Measurements from ENCODE around the gene KANK4. TPM values are rescaled to one million over a fixed set of nuclear protein-coding genes. Genes with fewer than 3 reads are reported as not detected.

The KANK4 gene
- total RNA-seq, 2 experiments from 2014 or later = not detected

DNA sequence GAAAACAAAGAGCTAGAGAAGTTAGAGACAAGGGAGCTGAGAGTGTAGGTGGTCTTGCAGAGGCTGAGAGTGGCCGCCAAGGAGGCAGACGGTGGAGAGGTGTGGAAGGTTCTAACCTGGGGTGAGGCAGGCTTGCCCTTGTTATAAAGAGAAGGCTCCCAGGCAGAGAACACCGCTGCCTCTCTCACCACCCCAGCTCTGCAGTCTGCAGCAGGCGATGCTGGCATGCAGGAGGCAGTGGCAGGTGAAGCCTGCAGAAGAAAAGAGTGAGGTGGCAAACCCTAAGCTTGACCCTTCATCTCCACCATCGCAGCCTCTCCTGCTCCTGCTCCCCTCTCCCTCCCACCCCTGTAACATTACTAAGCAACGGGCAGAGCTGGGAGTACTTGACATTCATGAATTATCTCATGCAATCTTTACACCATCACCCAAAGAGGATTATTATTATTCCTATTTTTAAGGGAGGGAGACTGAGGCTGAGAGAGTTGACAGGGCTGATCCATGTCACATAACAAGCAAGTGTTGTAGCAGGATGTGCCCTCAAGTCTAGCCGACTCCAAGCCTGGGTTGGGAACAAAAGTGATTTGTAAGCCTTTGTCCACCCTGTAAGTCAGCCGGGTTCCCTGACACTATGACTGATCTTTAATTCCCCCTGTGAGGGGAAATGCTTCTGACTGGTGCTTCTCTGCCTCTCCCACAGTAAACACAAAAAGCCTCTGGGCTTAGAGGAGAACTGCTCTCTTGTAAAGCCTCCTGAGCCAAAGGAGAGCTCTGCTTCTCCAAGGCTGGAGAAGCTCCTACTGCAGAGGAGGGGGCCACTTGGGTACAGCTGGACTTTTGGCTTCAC, 36.1 kb downstream of the KANK4 start:
- TF ChIP-seq, protein P1, sequence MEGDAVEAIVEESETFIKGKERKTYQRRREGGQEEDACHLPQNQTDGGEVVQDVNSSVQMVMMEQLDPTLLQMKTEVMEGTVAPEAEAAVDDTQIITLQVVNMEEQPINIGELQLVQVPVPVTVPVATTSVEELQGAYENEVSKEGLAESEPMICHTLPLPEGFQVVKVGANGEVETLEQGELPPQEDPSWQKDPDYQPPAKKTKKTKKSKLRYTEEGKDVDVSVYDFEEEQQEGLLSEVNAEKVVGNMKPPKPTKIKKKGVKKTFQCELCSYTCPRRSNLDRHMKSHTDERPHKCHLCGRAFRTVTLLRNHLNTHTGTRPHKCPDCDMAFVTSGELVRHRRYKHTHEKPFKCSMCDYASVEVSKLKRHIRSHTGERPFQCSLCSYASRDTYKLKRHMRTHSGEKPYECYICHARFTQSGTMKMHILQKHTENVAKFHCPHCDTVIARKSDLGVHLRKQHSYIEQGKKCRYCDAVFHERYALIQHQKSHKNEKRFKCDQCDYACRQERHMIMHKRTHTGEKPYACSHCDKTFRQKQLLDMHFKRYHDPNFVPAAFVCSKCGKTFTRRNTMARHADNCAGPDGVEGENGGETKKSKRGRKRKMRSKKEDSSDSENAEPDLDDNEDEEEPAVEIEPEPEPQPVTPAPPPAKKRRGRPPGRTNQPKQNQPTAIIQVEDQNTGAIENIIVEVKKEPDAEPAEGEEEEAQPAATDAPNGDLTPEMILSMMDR (IDR thresholded peaks at IDR 0.05) = no peak
- intact Hi-C loops (cut with micrococcal nuclease) = no loop called here
- Mint-ChIP-seq H3K9me3 (peaks cover 5% of the 10 kb centered on the region), H3K27ac (no peak overlapping the region), H3K27me3 (peaks cover 7% of the 10 kb centered on the region), H3K36me3 (ENCODE audit: low read depth) (no peaks in the 10 kb centered on the region), H3K4me1 (ENCODE audit: low read depth) (no peaks in the 10 kb centered on the region), H3K4me3 (no peak overlapping the region)
- no peak for ATAC-seq
- ChIA-PET POLR2A (interaction anchor here (0.6 kb wide), 1 partner anchor 49 kb away, joined by 3 read pairs; no protein-coding TSS in a partner anchor), CTCF (interaction anchor here (1.6 to 1.9 kb wide), 2 partner anchors 9 to 108 kb away, joined by 4 to 8 read pairs; no protein-coding TSS in a partner anchor)
- no peak for DNase-seq

- intact Hi-C loops (cut with micrococcal nuclease) = no loop called here
- DNase-seq (no peak), ATAC-seq (no peak)
- Mint-ChIP-seq H3K4me3 (no peak overlapping the region), H3K27me3 (peaks cover 7% of the 10 kb centered on the region), H3K27ac (no peak overlapping the region), H3K4me1 (ENCODE audit: low read depth) (no peaks in the 10 kb centered on the region), H3K9me3 (peaks cover 6% of the 10 kb centered on the region), H3K36me3 (ENCODE audit: low read depth) (peaks cover 2% of the 10 kb centered on the region)
- POLR2A ChIA-PET = no interaction called here
- CTCF ChIA-PET = no interaction called here
- TF ChIP-seq, protein P1 (IDR thresholded peaks at IDR 0.05) = no peak
These were observed 37.2 kb downstream of the KANK4 start for GRCh38 chr1:62281922-62282555.

- Mint-ChIP-seq H3K36me3 (ENCODE audit: low read depth) (peaks cover 4% of the 10 kb centered on the region), H3K4me3 (no peak overlapping the region), H3K9me3 (peaks cover 9% of the 10 kb centered on the region), H3K27me3 (peaks cover 3% of the 10 kb centered on the region), H3K4me1 (ENCODE audit: low read depth) (no peaks in the 10 kb centered on the region), H3K27ac (no peak overlapping the region)
- TF ChIP-seq, protein P1 (IDR thresholded peaks at IDR 0.05) = no peak
- CTCF ChIA-PET = no interaction called here
- intact Hi-C loops (cut with micrococcal nuclease) = no loop called here
- POLR2A ChIA-PET = no interaction called here
- DNase-seq (no peak), ATAC-seq (no peak)
These were observed 38.2 kb downstream of the KANK4 start for GRCh38 chr1:62280960-62281465.

GRCh38 chr1:62280150-62280549, 39.1 kb downstream of the KANK4 start:
- ChIA-PET POLR2A (no interaction called here), CTCF (no interaction called here)
- Mint-ChIP-seq H3K4me1 (ENCODE audit: low read depth) (no peaks in the 10 kb centered on the region), H3K36me3 (ENCODE audit: low read depth) (peaks cover 4% of the 10 kb centered on the region), H3K27ac (no peak overlapping the region), H3K9me3 (peaks cover 9% of the 10 kb centered on the region), H3K27me3 (no peaks in the 10 kb centered on the region), H3K4me3 (no peak overlapping the region)
- ATAC-seq (no peak), DNase-seq (no peak)
- TF ChIP-seq, protein P1 (IDR thresholded peaks at IDR 0.05) = no peak
- intact Hi-C loops (cut with micrococcal nuclease) = no loop called here

GRCh38 chr1:62276791-62277190, 42.4 kb downstream of the KANK4 start:
- no peak for ATAC-seq
- intact Hi-C loops (cut with micrococcal nuclease) = no loop called here
- peaks cover 5% of the 10 kb centered on the region for H3K36me3 Mint-ChIP-seq (ENCODE audit: low read depth)
- H3K4me3 Mint-ChIP-seq = no peak overlapping the region
- no peak for DNase-seq
- ChIA-PET POLR2A (no interaction called here), CTCF (no interaction called here)
- no peaks in the 10 kb centered on the region for H3K27me3 Mint-ChIP-seq
- no peak overlapping the region for H3K27ac Mint-ChIP-seq
- H3K4me1 Mint-ChIP-seq (ENCODE audit: low read depth) = peaks cover 13% of the 10 kb centered on the region
- TF ChIP-seq, protein P1 (IDR thresholded peaks at IDR 0.05) = no peak
- H3K9me3 Mint-ChIP-seq = peaks cover 10% of the 10 kb centered on the region
